GM23338 (cell line): ENCODE data around the gene BIN1.

Source experiments
- CREB1 ChIP-seq: fragments of 250-450 bp; sonication (Bioruptor Pico); IDR thresholded peaks from 2 replicates; pipeline ENCODE4 v1.5.0; 2020; ENCODE audit warnings: low read depth, mild to moderate bottlenecking, moderate library complexity
- CTCF ChIP-seq, 2 experiments: fragments of 200-600 bp in 1 of 2; sonication (generic) in 1 of 2; conservative IDR thresholded peaks; 2 replicates each; pipeline versions ENCODE4 v1.5.1 to v1.6.1; 2016 to 2017; ENCODE audit warnings: antibody characterized with exemption in 2 of 2, low read depth in 2 of 2, mild to moderate bottlenecking in 2 of 2, moderate library complexity in 1 of 2
- ETS1 ChIP-seq: IDR thresholded peaks from 2 replicates; pipeline ENCODE4 v1.6.1; 2016; ENCODE audit warnings: antibody characterized with exemption
- EZH2 ChIP-seq: fragments of 200-600 bp; sonication (generic); IDR thresholded peaks from one replicate; pipeline ENCODE4 v1.8.0; 2017; ENCODE audit warnings: antibody characterized with exemption, mild to moderate bottlenecking, low read depth; ENCODE audit not compliant: unreplicated experiment
- EZH2phosphoT487 ChIP-seq: fragments of 200-600 bp; sonication (generic); IDR thresholded peaks from one replicate; pipeline ENCODE4 v1.8.1; 2018; ENCODE audit warnings: antibody characterized with exemption; ENCODE audit not compliant: unreplicated experiment
- JUNB ChIP-seq: IDR thresholded peaks from one replicate; pipeline ENCODE4 v1.6.1; 2016; ENCODE audit warnings: antibody characterized with exemption; ENCODE audit not compliant: unreplicated experiment
- POLR2AphosphoS5 ChIP-seq: IDR thresholded peaks from 2 replicates; pipeline ENCODE4 v1.6.1; 2016; ENCODE audit warnings: antibody characterized with exemption, low read depth
- STAT1 ChIP-seq: IDR thresholded peaks from one replicate; pipeline ENCODE4 v1.6.1; 2016; ENCODE audit warnings: antibody characterized with exemption; ENCODE audit not compliant: unreplicated experiment
- ZNF331 ChIP-seq: fragments of 250-450 bp; sonication (Bioruptor Pico); IDR thresholded peaks from 2 replicates; pipeline ENCODE4 v1.5.0; 2020; ENCODE audit warnings: low read depth, mild to moderate bottlenecking, moderate library complexity
- ZNF462 ChIP-seq: fragments of 250-450 bp; sonication (Bioruptor Pico); IDR thresholded peaks from 2 replicates; pipeline ENCODE4 v1.5.0; 2020; ENCODE audit warnings: mild to moderate bottlenecking, moderate library complexity
- TF ChIP-seq, protein P1 (sequence below): IDR thresholded peaks from one replicate; pipeline ENCODE4 v1.6.1; 2018; ENCODE audit warnings: antibody characterized with exemption; ENCODE audit not compliant: unreplicated experiment

DNA sequence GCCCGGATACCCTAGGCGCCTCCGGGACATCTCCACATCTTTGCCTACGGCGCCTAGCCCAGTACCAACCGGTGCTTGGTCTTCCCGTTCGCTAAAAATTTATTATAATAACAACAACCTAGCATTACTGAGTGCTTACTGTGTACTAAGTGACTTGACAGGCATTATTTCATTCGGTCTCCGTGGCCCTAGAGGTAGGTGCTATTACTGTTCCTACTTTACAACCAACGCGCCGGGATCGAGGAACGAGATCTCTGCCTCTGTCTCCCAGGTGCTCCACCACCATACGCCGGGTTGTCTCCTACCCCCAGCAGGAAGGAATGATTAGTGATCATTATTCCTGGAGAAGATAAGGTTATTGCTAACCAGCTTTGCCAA, 657 bp upstream of the BIN1 start:
- TF ChIP-seq CTCF (conservative IDR thresholded peaks at IDR 0.05; ENCODE audit: low read depth in 2 of 2) (peak in 1 of 2 experiments; percentile 30; a peak in 1 of 4 replicates), JUNB (no peak), POLR2AphosphoS5 (no peak), EZH2 (no peak), ZNF462 (CRISPR knock-in tag) (no peak), EZH2phosphoT487 (no peak), ZNF331 (CRISPR knock-in tag) (no peak), ETS1 (no peak), CREB1 (CRISPR knock-in tag) (no peak), STAT1 (no peak)
- TF ChIP-seq, protein P1, sequence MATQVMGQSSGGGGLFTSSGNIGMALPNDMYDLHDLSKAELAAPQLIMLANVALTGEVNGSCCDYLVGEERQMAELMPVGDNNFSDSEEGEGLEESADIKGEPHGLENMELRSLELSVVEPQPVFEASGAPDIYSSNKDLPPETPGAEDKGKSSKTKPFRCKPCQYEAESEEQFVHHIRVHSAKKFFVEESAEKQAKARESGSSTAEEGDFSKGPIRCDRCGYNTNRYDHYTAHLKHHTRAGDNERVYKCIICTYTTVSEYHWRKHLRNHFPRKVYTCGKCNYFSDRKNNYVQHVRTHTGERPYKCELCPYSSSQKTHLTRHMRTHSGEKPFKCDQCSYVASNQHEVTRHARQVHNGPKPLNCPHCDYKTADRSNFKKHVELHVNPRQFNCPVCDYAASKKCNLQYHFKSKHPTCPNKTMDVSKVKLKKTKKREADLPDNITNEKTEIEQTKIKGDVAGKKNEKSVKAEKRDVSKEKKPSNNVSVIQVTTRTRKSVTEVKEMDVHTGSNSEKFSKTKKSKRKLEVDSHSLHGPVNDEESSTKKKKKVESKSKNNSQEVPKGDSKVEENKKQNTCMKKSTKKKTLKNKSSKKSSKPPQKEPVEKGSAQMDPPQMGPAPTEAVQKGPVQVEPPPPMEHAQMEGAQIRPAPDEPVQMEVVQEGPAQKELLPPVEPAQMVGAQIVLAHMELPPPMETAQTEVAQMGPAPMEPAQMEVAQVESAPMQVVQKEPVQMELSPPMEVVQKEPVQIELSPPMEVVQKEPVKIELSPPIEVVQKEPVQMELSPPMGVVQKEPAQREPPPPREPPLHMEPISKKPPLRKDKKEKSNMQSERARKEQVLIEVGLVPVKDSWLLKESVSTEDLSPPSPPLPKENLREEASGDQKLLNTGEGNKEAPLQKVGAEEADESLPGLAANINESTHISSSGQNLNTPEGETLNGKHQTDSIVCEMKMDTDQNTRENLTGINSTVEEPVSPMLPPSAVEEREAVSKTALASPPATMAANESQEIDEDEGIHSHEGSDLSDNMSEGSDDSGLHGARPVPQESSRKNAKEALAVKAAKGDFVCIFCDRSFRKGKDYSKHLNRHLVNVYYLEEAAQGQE, result no peak
